Parathyroid adenoma (tissue), 2 donors: Measurements from ENCODE around the gene CD300H.

Source experiments
- H2AFZ ChIP-seq: fragments of 300-600 bp; sonication (generic); one replicate; pipeline ENCODE4 v1.7.0; 2017; ENCODE audit warnings: antibody characterized with exemption, mild to moderate bottlenecking
- H3K27ac ChIP-seq: fragments of 300-600 bp; sonication (generic); one replicate; pipeline ENCODE4 v1.7.0; 2017
- H3K27me3 ChIP-seq: fragments of 300-600 bp; sonication (generic); one replicate; pipeline ENCODE4 v1.7.0; 2017; ENCODE audit warnings: low read length; ENCODE audit not compliant: control insufficient read depth, insufficient read depth
- H3K36me3 ChIP-seq: fragments of 300-600 bp; sonication (generic); one replicate; pipeline ENCODE4 v1.7.0; 2017; ENCODE audit warnings: low read length; ENCODE audit not compliant: control insufficient read depth, insufficient read depth
- H3K4me1 ChIP-seq: fragments of 300-600 bp; sonication (generic); one replicate; pipeline ENCODE4 v1.7.0; 2017; ENCODE audit warnings: control low read depth
- H3K4me2 ChIP-seq: fragments of 300-600 bp; sonication (generic); one replicate; pipeline ENCODE4 v1.7.0; 2017; ENCODE audit warnings: low read length
- H3K4me3 ChIP-seq: fragments of 300-600 bp; sonication (generic); one replicate; pipeline ENCODE4 v1.7.0; 2017; ENCODE audit warnings: low read depth, low read length
- H3K79me2 ChIP-seq: fragments of 300-600 bp; sonication (generic); one replicate; pipeline ENCODE4 v1.7.0; 2017; ENCODE audit warnings: control low read depth
- H3K9ac ChIP-seq: fragments of 300-600 bp; sonication (generic); one replicate; pipeline ENCODE4 v1.7.0; 2017; ENCODE audit warnings: mild to moderate bottlenecking
- H3K9me3 ChIP-seq: fragments of 300-600 bp; sonication (generic); one replicate; pipeline ENCODE4 v1.7.0; 2017; ENCODE audit warnings: low read length; ENCODE audit not compliant: control insufficient read depth
- CTCF ChIP-seq: fragments of 300-600 bp; sonication (generic); IDR thresholded peaks from one replicate; pipeline ENCODE4 v1.7.0; 2017; ENCODE audit warnings: antibody characterized with exemption, mild to moderate bottlenecking
- donor health status: primary hyperparathyroidism.

Gene CD300H

GRCh38 chr17:74541176-74542111 is 25.9 kb downstream of the CD300H start:
- Histone ChIP-seq H3K36me3 (no peaks in the 10 kb centered on the region), H3K4me3 (no peak overlapping the region), H3K4me1 (no peaks in the 10 kb centered on the region), H3K9ac (no peak overlapping the region), H3K27ac (no peak overlapping the region), H3K9me3 (no peaks in the 10 kb centered on the region), H3K79me2 (no peaks in the 10 kb centered on the region), H3K4me2 (no peak overlapping the region), H2AFZ (no peak overlapping the region), H3K27me3 (no peaks in the 10 kb centered on the region)
- TF ChIP-seq CTCF = no peak

GRCh38 chr17:74539281-74539820 is 28.0 kb downstream of the CD300H start:
- Histone ChIP-seq H3K27me3 (no peaks in the 10 kb centered on the region), H3K4me2 (no peak overlapping the region), H2AFZ (no peak overlapping the region), H3K9me3 (peaks cover 3% of the 10 kb centered on the region), H3K79me2 (no peaks in the 10 kb centered on the region), H3K4me3 (no peak overlapping the region), H3K36me3 (no peaks in the 10 kb centered on the region), H3K4me1 (no peaks in the 10 kb centered on the region), H3K9ac (no peak overlapping the region), H3K27ac (no peak overlapping the region)
- no peak for TF ChIP-seq CTCF

- Histone ChIP-seq H3K27ac (no peak overlapping the region), H3K9ac (no peak overlapping the region), H3K4me2 (no peak overlapping the region), H3K4me1 (no peaks in the 10 kb centered on the region), H3K79me2 (no peaks in the 10 kb centered on the region), H3K27me3 (no peaks in the 10 kb centered on the region), H3K4me3 (no peak overlapping the region), H3K36me3 (no peaks in the 10 kb centered on the region), H2AFZ (no peak overlapping the region), H3K9me3 (peaks cover 3% of the 10 kb centered on the region)
- TF ChIP-seq CTCF = no peak
Observed at GRCh38 chr17:74536890-74537289, 30.4 kb downstream of the CD300H start.

- no peak overlapping the region for H3K4me2 ChIP-seq
- peaks cover 3% of the 10 kb centered on the region for H3K9me3 ChIP-seq
- H3K27ac ChIP-seq = no peak overlapping the region
- H2AFZ ChIP-seq = no peak overlapping the region
- H3K27me3 ChIP-seq = no peaks in the 10 kb centered on the region
- H3K4me1 ChIP-seq = no peaks in the 10 kb centered on the region
- H3K36me3 ChIP-seq = no peaks in the 10 kb centered on the region
- TF ChIP-seq CTCF = no peak
- no peak overlapping the region for H3K9ac ChIP-seq
- no peaks in the 10 kb centered on the region for H3K79me2 ChIP-seq
- H3K4me3 ChIP-seq = no peak overlapping the region
Observed at GRCh38 chr17:74532115-74532514, 35.2 kb downstream of the CD300H start.
